Naive thymus-derived CD8-positive, alpha-beta T cell (primary cell): Measurements from ENCODE around the gene CDC42BPA. TPM values are rescaled to one million over a fixed set of nuclear protein-coding genes. Genes with fewer than 3 reads are reported as not detected.
"Not testable (repeated sequence)": the region's sequence is repeated elsewhere in the genome, so short reads cannot be mapped to it uniquely, and the experiment has no call there.

ENCODE experiments used
- ATAC-seq, 2 donors: fragments of 150-1000 bp; cut with Tn5 transposase in 1 of 2; sonication (Bioruptor Pico), chemical (Tn5 transposase) in 1 of 2; 1 replicate in 1 of 2; 2 replicates in 1 of 2; pipeline ENCODE4 v1.10.0; 2021; ENCODE audit warnings: mild to moderate bottlenecking in 2 of 2, moderate library complexity in 2 of 2
- POLR2A ChIA-PET: fragments of 350-600 bp; sonication (Branson Sonifier 250); formaldehyde crosslinking; loops from one replicate; lab custom pipeline; 2021; ENCODE audit warnings: antibody characterized with exemption; lab: Charles Lee
- DNase-seq, 10 donors: peaks; one replicate each; pipeline versions ENCODE4 v3.0.0 to v3.0.0-alpha.2; 2020 to 2022
- H3K27ac Mint-ChIP-seq, 10 donors: one replicate each; pipeline ENCODE4 v1.8.0; 2020 to 2022; ENCODE audit warnings: mild to moderate bottlenecking in 10 of 10, mixed read lengths in 10 of 10, moderate library complexity in 4 of 10, inconsistent platforms in 1 of 10
- H3K27me3 Mint-ChIP-seq, 5 donors: one replicate each; pipeline ENCODE4 v1.8.0; 2021 to 2022; ENCODE audit warnings: mixed read lengths in 5 of 5
- H3K36me3 Mint-ChIP-seq, 3 donors: one replicate each; pipeline ENCODE4 v1.8.0; 2020 to 2022; ENCODE audit warnings: mixed read lengths in 3 of 3, mild to moderate bottlenecking in 2 of 3, inconsistent platforms in 1 of 3
- H3K4me1 Mint-ChIP-seq, 4 donors: one replicate each; pipeline ENCODE4 v1.8.0; 2021 to 2022; ENCODE audit warnings: mixed read lengths in 4 of 4
- H3K4me3 Mint-ChIP-seq, 10 donors: one replicate each; pipeline ENCODE4 v1.8.0; 2020 to 2022; ENCODE audit warnings: mild to moderate bottlenecking in 10 of 10, mixed read lengths in 10 of 10, moderate library complexity in 6 of 10, inconsistent platforms in 1 of 10
- H3K9me3 Mint-ChIP-seq, 9 donors: one replicate each; pipeline ENCODE4 v1.8.0; 2020 to 2022; ENCODE audit warnings: mixed read lengths in 9 of 9, mild to moderate bottlenecking in 3 of 9, inconsistent platforms in 1 of 9, moderate library complexity in 1 of 9
- polyA plus RNA-seq, 3 donors: library from polyadenylated mRNA; unstranded; fragments of 300-500 nt; fragmentation: Illumina TruSeq; gene quantifications; one replicate each; pipeline ENCODE4 v1.2.3, GENCODE V29; 2021
- total RNA-seq, 8 experiments: library from RNA in 2 of 8; stranded (reverse) in 2 of 8; gene quantifications; one replicate each; pipeline ENCODE4 v1.2.3 and lab custom pipeline; 2021 to 2026

CDC42BPA gene
- total and polyA plus RNA-seq, 5 experiments from 2014 or later: 0.01 to 1.5 (median 0.18) TPM

DNA sequence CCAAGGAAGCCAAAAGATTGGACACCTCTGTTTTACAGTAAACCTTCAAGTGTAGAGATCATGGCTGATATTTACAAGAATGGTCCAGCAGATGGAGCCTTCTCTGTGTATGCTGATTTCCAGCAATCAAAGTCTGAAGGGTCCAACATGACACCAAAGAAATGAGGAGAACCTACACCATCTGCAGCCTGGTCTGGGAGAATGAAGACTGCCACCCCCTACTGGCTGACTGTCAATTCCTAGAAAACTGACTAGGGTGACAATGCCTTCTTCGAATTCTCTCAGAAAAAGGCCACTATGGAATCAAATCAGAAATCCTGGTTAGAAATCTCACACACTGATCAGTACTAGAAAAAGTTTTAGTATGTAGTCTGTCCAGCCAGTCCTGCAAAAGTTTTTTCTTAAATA is 83.3 kb downstream of the CDC42BPA start:
- Mint-ChIP-seq H3K4me3 (no peak overlapping the region), H3K9me3 (no peaks in the 10 kb centered on the region), H3K27ac (no peak overlapping the region), H3K27me3 (peaks cover 14 to 28% (median 20%) of the 10 kb centered on the region in 5 donors), H3K36me3 (peaks cover 0 to 5% (median 0%) of the 10 kb centered on the region in 3 donors), H3K4me1 (no peaks in the 10 kb centered on the region)
- POLR2A ChIA-PET: no interaction called here
- ATAC-seq: no peak
- no peak for DNase-seq

DNA sequence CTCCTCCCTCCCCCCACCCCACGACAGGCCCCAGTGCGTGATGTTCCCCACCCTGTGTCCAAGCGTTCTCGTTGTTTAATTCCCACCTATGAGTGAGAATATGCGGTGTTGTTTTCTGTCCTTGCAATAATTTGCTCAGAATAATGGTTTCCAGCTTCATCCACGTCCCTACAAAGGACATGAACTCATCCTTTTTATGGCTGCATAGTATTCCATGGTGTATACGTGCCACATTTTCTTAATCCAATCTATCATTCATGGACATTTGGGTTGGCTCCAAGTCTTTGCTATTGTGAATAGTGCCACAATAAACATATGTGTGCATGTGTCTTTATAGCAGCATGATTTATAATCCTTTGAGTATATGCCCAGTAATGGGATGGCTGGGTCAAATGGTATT is 87.2 kb downstream of the CDC42BPA start:
- H3K27ac Mint-ChIP-seq, DNase-seq, ATAC-seq, H3K9me3 Mint-ChIP-seq, H3K27me3 Mint-ChIP-seq, H3K4me1 Mint-ChIP-seq, H3K4me3 Mint-ChIP-seq, POLR2A ChIA-PET, H3K36me3 Mint-ChIP-seq: not testable (repeated sequence)

DNA sequence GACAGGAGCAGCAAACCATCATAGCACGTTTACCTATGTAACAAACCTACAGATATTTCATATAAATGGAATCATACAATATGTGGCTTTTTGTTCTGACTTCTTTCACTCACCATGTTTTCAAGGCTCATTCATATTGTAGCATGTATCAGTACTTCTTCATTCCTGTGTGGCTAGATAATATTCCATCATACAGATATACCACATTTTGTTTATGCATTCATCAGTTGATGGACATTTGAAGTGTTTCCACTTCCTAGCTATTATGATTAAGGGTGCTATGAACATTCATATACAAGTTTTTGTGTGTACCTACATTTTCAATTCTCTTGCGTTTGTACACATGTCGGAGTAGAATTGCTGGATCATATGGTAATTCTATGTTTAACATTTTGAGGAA is 90.1 kb downstream of the CDC42BPA start:
- Mint-ChIP-seq H3K27me3 (peaks cover 0 to 9% (median 4%) of the 10 kb centered on the region in 5 donors), H3K27ac (no peak overlapping the region)
- ATAC-seq: no peak

DNA sequence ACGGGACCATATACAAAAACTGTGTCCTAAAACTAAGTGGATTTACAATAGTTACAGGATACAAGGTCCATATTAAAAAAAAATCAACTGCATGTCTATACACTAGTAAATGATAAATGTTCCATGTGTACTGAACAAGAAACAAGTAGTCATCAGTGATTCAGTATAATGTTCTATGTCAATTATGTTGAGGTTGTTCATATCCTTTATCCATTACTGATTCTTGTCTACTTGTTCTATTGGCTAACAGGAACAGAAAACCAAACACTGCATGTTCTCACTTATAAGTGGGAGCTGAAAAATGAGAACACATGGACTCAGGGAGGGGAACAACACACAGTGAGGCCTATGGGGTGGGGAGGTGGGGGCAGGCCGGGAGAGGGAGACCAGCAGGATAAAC is 90.5 kb downstream of the CDC42BPA start:
- peaks cover 0 to 14% (median 8%) of the 10 kb centered on the region in 5 donors for H3K27me3 Mint-ChIP-seq

More for the DNA sequence above, 90.1 kb downstream of the CDC42BPA start:
- DNase-seq: no peak
- H3K4me3 Mint-ChIP-seq: no peak overlapping the region
- no peaks in the 10 kb centered on the region for H3K4me1 Mint-ChIP-seq
- no peaks in the 10 kb centered on the region for H3K9me3 Mint-ChIP-seq
- POLR2A ChIA-PET: no interaction called here
- no peaks in the 10 kb centered on the region for H3K36me3 Mint-ChIP-seq

DNA sequence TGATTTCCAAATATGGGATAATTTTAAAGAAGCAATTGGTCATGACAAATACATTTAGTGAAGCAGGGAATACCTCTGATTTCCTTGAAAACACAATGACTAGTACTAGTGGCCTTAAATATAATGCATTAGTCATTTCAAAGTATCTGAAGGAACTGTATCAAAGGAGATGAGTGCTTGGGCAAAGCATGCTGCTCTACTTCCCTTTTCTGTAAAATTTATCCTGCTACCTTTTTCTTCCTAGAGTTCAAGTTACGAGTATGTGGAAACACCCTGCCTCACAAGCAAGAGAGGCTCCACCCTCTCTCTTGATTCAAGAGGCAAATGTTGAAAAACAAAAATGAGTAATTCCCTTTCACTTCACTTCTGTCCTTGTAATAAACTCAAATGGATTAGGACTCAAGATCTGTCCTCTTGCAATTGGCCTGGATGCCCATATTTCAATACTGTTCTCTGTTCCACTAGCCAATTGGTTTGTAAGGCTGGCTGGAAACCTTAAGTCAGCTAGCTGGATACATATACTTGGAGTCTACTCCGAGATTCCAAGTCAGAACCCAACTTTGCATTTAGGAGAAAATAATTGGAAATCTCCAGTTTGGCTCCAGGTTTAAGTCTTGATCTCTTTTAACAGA is 92.5 kb downstream of the CDC42BPA start:
- Mint-ChIP-seq H3K36me3 (no peaks in the 10 kb centered on the region), H3K4me3 (no peak overlapping the region)
- ATAC-seq: no peak

More for the DNA sequence above, 90.5 kb downstream of the CDC42BPA start:
- DNase-seq (no peak), ATAC-seq (no peak)
- Mint-ChIP-seq H3K9me3 (no peaks in the 10 kb centered on the region), H3K4me1 (no peaks in the 10 kb centered on the region), H3K27ac (no peak overlapping the region), H3K36me3 (no peaks in the 10 kb centered on the region), H3K4me3 (no peak overlapping the region)
- POLR2A ChIA-PET: no interaction called here

DNA sequence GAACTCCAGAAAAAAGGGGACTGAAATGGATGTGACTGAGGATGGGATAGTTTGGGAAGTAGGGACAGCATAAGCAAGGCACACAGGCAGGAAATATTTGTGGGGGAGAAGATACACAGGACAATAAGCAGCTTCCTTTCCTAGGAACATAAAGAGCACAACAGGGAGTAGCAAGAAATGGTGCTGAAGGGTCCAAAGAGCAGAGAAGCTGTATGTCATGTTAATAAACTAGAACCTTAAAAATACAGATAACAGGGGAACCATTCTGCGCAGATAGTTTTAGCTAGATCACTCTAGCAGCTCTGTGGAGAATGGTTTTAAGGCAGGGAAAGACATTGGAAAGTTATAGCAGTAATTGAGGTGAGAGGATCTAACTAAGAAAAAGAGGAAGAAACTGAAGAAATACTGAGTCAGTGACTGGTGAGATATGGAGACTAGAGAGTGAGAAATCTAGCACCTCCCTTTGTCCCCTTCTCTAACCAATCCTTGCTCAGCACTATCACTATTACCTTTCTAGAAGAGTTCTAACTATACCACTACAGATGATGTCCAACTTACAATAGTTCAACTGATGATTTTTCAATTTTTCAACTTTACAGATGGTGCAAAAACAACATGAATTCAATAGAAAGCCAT is 95.0 kb downstream of the CDC42BPA start:
- no peak for DNase-seq
- POLR2A ChIA-PET: no interaction called here
- Mint-ChIP-seq H3K4me3 (no peak overlapping the region), H3K9me3 (no peaks in the 10 kb centered on the region), H3K36me3 (no peaks in the 10 kb centered on the region), H3K4me1 (no peaks in the 10 kb centered on the region), H3K27me3 (peaks cover 7 to 29% (median 21%) of the 10 kb centered on the region in 5 donors), H3K27ac (no peak overlapping the region)
- ATAC-seq: no peak

More for the DNA sequence above, 92.5 kb downstream of the CDC42BPA start:
- POLR2A ChIA-PET: no interaction called here
- no peak for DNase-seq
- H3K27ac Mint-ChIP-seq: no peak overlapping the region
- peaks cover 2 to 22% (median 15%) of the 10 kb centered on the region in 5 donors for H3K27me3 Mint-ChIP-seq
- H3K9me3 Mint-ChIP-seq: no peaks in the 10 kb centered on the region
- H3K4me1 Mint-ChIP-seq: no peaks in the 10 kb centered on the region

DNA sequence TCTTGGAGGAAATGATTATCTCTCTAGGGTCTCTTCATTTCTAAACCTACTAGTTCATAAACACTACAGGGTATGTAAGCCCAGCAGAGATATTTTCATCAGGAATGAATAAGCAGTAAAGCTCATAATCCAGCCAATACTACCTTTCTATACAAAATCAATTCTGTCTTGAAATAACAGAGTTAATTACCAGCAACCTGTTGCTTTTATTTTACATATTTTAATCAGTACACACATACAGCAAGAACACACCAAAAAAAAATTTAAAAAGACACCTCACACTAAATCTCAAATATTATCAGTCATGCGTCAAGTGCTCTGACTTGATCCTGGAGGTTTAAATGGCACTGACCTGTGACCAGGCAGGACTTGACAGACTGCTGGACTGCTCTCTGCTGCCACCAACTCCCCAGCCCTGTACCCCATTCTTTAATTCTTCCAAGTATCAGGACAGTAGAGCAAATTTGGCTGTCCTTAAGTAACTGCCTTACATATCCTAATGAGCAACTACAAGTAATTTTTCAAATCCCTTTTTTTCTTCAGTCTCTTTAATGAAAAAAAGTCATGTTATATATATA is 98.5 kb downstream of the CDC42BPA start:
- no peaks in the 10 kb centered on the region for H3K9me3 Mint-ChIP-seq
- H3K4me3 Mint-ChIP-seq: no peak overlapping the region
- no peak for DNase-seq
- no peak overlapping the region for H3K27ac Mint-ChIP-seq
- H3K27me3 Mint-ChIP-seq: peaks cover 10 to 30% (median 19%) of the 10 kb centered on the region in 5 donors
- H3K36me3 Mint-ChIP-seq: no peaks in the 10 kb centered on the region
- ATAC-seq: no peak
- POLR2A ChIA-PET: no interaction called here
- H3K4me1 Mint-ChIP-seq: no peaks in the 10 kb centered on the region

DNA sequence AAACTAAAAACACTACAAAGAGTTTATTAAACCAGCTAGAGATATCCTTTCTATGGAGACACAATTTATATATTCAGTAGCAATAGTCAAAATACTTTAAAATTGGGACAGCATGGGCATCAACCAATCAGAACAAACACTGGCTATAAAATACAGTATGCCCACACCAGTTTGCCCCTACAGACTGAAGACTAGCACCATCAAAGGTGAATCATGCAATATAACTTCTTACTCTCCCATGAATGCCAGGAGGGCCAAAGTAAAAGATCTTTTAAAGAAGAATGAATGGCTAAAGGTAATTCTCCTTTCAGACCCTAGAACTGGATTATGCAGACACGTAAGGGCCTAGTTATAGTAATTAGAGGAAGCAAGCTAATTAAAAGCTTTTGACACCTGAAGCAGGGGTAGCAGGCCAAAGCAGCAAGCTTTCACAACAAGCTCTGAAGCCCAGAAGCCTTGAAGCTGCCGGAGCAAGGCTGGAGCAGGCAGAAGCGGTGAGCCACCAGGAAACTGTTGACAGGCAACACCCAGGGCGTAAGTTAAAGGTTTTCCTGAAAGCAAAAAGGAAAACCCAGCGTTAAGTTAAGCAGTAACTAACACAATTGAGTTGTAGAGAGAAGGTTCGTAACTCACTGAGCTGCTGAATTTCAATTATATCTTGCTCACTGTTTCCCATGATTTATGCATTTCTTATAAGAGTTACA is 99.3 kb downstream of the CDC42BPA start:
- no peak overlapping the region for H3K27ac Mint-ChIP-seq
- DNase-seq (no peak), ATAC-seq (no peak)
- H3K4me1 Mint-ChIP-seq: no peaks in the 10 kb centered on the region
- H3K9me3 Mint-ChIP-seq: no peaks in the 10 kb centered on the region
- no peaks in the 10 kb centered on the region for H3K36me3 Mint-ChIP-seq
- H3K4me3 Mint-ChIP-seq: no peak overlapping the region
- H3K27me3 Mint-ChIP-seq: peaks cover 10 to 30% (median 19%) of the 10 kb centered on the region in 5 donors
- POLR2A ChIA-PET: no interaction called here

DNA sequence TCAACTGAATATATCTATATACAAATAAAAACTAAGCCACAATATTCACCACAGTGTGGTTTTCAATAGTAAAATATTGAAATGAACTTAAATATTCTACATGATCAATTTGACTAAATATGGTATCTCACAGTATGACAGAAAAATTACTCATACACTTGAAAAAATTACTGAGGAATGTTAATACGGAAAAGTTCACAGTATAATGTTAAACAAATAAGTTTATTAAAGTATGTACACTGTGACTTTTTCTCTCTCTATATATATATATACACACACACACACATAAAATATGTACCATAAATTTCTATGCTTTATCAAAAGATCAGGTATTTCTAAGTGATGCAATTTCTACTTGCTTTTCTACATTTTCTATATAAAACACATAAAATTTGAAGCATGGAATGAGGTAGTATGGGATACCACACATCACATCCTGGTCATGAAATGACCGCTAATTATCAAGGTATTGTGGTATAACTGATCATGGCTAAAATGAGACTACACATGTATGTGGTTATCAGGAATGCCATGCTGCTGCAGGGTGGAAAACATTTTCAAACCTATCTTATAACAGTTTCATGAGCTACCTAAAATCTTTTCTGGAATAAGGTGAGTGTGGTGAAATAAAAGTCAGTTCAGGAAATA is 102.3 kb downstream of the CDC42BPA start:
- Mint-ChIP-seq H3K4me3 (no peak overlapping the region), H3K4me1 (no peaks in the 10 kb centered on the region), H3K9me3 (no peaks in the 10 kb centered on the region), H3K27me3 (peaks cover 12 to 21% (median 13%) of the 10 kb centered on the region in 5 donors), H3K36me3 (no peaks in the 10 kb centered on the region), H3K27ac (no peak overlapping the region)
- no peak for DNase-seq
- POLR2A ChIA-PET: no interaction called here
- no peak for ATAC-seq

DNA sequence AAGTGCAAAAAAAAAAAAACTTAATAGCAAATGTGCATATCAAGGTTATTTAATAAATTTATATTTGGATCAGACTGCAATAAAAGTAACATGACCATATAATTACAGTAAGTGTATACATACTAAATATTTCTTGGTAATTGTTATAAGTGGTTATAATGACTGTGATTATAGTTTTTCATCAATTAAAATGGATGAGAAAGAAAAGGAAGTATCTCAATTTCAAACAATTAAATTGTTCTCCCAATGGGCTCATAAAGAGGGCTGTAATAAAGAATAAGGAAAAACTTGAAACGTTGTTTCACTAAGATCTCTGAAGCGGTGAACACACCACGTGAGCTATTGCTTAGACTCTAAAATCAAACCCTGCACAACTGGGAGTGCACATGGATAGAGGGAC is 104.1 kb downstream of the CDC42BPA start:
- Mint-ChIP-seq H3K4me3 (no peak overlapping the region), H3K9me3 (no peaks in the 10 kb centered on the region), H3K4me1 (no peaks in the 10 kb centered on the region), H3K36me3 (no peaks in the 10 kb centered on the region), H3K27ac (no peak overlapping the region), H3K27me3 (peaks cover 5 to 14% (median 10%) of the 10 kb centered on the region in 5 donors)
- DNase-seq (no peak), ATAC-seq (no peak)
- POLR2A ChIA-PET: no interaction called here

DNA sequence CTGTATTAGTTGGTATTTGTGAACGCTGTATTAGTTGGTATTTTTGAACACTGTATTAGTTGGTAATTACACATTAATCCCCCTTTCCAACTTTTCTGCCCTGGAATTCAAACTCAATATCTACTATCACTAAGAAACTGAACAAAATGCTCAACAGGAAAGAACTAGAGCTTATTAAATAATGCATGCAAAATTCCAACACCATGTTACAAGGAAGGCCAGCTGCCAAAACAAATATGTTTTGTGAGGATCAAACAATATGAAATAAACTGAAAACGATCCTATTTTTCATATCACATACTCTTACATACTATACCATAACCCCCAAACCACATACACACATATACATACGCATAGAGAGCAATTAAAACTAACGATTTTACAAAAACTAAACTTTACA is 104.9 kb downstream of the CDC42BPA start:
- POLR2A ChIA-PET: no interaction called here

DNA sequence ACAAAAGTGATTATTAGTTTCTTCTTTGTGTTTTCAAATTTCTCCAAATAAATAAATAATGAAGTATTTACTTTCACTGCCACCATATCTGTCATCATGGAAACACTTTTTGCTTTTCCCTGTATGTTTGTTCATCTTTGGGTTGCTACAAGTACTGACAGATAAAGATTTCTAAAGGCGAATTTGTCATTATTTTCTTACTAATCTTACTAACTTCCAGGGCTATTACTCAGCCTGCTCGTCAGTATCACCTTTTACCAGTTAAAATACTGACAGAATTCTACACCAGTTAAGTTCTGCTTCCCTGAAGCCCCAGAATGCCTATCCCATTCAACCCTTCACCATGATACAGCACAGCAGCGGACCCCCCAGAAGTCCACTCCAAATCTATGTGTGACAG is 106.1 kb downstream of the CDC42BPA start:
- H3K27ac Mint-ChIP-seq: no peak overlapping the region
- peaks cover 5 to 10% (median 7%) of the 10 kb centered on the region in 5 donors for H3K27me3 Mint-ChIP-seq
- POLR2A ChIA-PET: no interaction called here
- H3K36me3 Mint-ChIP-seq: no peaks in the 10 kb centered on the region
- DNase-seq: no peak
- ATAC-seq: no peak
- H3K4me1 Mint-ChIP-seq: no peaks in the 10 kb centered on the region
- no peak overlapping the region for H3K4me3 Mint-ChIP-seq
- no peaks in the 10 kb centered on the region for H3K9me3 Mint-ChIP-seq

More for the DNA sequence above, 104.9 kb downstream of the CDC42BPA start:
- DNase-seq: no peak
- no peak overlapping the region for H3K4me3 Mint-ChIP-seq
- H3K27me3 Mint-ChIP-seq: peaks cover 5 to 14% (median 10%) of the 10 kb centered on the region in 5 donors
- no peak for ATAC-seq
- no peak overlapping the region for H3K27ac Mint-ChIP-seq
- no peaks in the 10 kb centered on the region for H3K4me1 Mint-ChIP-seq
- no peaks in the 10 kb centered on the region for H3K9me3 Mint-ChIP-seq
- H3K36me3 Mint-ChIP-seq: no peaks in the 10 kb centered on the region
